Measurements from ENCODE around the gene IGSF5. TPM values are rescaled to one million over a fixed set of nuclear protein-coding genes. Genes with fewer than 3 reads are reported as not detected.

IGSF5 gene
- total RNA-seq, 6 experiments from 2014 or later, result not detected

DNA sequence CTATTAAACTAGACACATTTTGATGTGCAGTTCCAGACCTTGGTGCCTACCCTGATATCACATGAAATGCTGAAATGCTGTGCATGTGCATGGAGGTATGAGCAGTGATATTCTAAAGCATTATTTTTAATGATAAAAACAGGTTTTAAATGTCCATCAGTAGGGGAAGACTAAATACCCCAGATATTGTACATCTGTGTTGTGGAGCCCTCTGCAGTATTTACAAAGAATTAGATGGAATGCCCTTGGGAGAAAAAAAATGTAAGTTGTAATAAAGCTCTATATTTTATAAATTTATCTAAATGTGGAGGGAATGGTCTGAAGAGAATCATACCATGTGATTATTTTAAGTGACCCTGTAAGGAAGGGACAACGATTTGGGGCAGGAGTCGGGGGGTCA is 39.1 kb upstream of the IGSF5 start:
- 50% methylated on average over 2 of the region's 2 CpGs for WGBS (ENCODE audit: insufficient coverage, low coverage, low lambda C conversion rate, missing lambda C conversion rate)
- no peak for ATAC-seq

DNA sequence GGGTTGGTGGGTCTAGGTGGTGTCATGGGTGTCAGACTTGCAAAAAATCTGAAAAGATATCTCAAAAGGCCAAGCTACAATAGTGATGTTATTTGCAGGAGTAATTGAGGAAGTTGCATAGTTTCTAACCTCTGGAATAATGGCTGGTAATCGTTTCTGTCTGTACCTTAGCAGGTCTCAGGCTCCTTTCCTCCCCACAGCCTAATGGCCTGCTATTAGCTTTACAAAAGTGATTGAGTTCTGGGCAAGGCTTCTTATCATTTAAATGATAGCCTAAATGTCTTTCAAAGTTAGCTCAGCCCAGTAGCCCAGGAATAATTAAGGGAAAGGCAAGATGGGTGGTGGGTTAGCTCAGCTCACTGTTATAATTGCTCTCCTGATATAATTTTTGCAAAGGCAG is 37.7 kb upstream of the IGSF5 start:
- H3K27ac ChIP-seq, result no peak overlapping the region
- no peaks in the 10 kb centered on the region for H3K9me3 ChIP-seq
- H3K4me1 ChIP-seq, result no peaks in the 10 kb centered on the region
- no peaks in the 10 kb centered on the region for H3K27me3 ChIP-seq
- H3K36me3 ChIP-seq, result no peaks in the 10 kb centered on the region
- H3K4me3 ChIP-seq, result no peak overlapping the region
- TF ChIP-seq, protein P1, sequence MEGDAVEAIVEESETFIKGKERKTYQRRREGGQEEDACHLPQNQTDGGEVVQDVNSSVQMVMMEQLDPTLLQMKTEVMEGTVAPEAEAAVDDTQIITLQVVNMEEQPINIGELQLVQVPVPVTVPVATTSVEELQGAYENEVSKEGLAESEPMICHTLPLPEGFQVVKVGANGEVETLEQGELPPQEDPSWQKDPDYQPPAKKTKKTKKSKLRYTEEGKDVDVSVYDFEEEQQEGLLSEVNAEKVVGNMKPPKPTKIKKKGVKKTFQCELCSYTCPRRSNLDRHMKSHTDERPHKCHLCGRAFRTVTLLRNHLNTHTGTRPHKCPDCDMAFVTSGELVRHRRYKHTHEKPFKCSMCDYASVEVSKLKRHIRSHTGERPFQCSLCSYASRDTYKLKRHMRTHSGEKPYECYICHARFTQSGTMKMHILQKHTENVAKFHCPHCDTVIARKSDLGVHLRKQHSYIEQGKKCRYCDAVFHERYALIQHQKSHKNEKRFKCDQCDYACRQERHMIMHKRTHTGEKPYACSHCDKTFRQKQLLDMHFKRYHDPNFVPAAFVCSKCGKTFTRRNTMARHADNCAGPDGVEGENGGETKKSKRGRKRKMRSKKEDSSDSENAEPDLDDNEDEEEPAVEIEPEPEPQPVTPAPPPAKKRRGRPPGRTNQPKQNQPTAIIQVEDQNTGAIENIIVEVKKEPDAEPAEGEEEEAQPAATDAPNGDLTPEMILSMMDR (IDR thresholded peaks at IDR 0.05), result no peak
- no peak for TF ChIP-seq POLR2A (IDR thresholded peaks at IDR 0.05)
- 0% methylated on average over 1 of the region's 1 CpG for WGBS (ENCODE audit: insufficient coverage, low coverage, low lambda C conversion rate, missing lambda C conversion rate)
- intact Hi-C loops (cut with DNase I), result no loop called here
- ATAC-seq, result no peak
- no peak for DNase-seq

More for the DNA sequence above, 39.1 kb upstream of the IGSF5 start:
- H3K27ac ChIP-seq, result no peak overlapping the region
- no peak for TF ChIP-seq POLR2A (IDR thresholded peaks at IDR 0.05)
- TF ChIP-seq, protein P1 (IDR thresholded peaks at IDR 0.05), result no peak
- H3K9me3 ChIP-seq, result no peaks in the 10 kb centered on the region
- no peaks in the 10 kb centered on the region for H3K4me1 ChIP-seq
- DNase-seq, result no peak
- H3K4me3 ChIP-seq, result no peak overlapping the region
- intact Hi-C loops (cut with DNase I), result no loop called here
- no peaks in the 10 kb centered on the region for H3K36me3 ChIP-seq
- no peaks in the 10 kb centered on the region for H3K27me3 ChIP-seq

DNA sequence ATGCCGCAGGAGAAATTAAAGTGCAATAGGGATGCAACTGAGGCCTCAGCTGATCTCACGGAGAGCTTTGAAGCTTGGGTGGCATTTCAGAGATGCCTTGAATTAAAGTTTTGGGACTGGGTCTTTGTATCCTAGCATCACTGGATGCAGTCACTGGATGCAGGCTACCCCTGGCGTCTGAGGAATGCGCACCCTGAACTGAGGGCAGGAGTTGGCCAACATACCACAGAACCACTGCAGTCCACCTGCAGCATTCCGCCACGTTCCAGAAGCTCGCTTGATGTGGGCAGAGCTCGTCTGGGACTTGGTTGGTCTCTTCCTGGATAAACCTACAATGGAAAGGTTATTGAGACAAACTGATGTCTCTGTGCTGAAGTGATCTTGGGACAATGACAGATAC is 34.1 kb upstream of the IGSF5 start:
- 100% methylated on average over 2 of the region's 8 CpGs for WGBS (ENCODE audit: insufficient coverage, low coverage, low lambda C conversion rate, missing lambda C conversion rate)
- no peaks in the 10 kb centered on the region for H3K4me1 ChIP-seq
- H3K27ac ChIP-seq, result no peak overlapping the region
- H3K9me3 ChIP-seq, result no peaks in the 10 kb centered on the region
- no peaks in the 10 kb centered on the region for H3K36me3 ChIP-seq
- TF ChIP-seq POLR2A (IDR thresholded peaks at IDR 0.05), result no peak
- TF ChIP-seq, protein P1 (IDR thresholded peaks at IDR 0.05), result no peak
- no peak for ATAC-seq
- H3K4me3 ChIP-seq, result no peak overlapping the region
- intact Hi-C loops (cut with DNase I), result loop anchor here in 1 of 2 donors (5.0 kb wide), 1 partner anchor 194 kb away; no protein-coding TSS in a partner anchor
- no peak for DNase-seq
- no peaks in the 10 kb centered on the region for H3K27me3 ChIP-seq

DNA sequence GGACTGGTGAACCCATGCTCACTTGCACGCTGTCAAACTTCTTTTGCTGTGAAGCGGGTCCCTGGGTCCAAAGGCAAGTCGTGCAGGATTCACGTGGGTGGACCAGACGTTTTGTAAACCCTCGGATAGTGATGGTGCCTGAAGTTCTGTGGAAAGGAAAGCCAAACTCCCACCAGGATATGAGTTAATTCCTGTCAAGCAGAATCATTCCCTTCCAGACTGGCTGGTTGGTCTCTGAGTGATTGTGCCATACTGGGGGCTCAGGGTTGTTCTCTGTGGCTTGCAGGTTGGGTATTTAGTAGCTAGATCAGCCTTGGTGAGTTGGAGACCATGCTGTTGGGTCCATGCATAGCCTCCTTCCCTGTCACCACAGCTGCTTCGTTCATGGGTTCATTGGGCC is 32.7 kb upstream of the IGSF5 start:
- H3K9me3 ChIP-seq, result no peaks in the 10 kb centered on the region
- no peaks in the 10 kb centered on the region for H3K27me3 ChIP-seq
- H3K4me3 ChIP-seq, result no peak overlapping the region
- DNase-seq (no peak), ATAC-seq (no peak)
- no peaks in the 10 kb centered on the region for H3K36me3 ChIP-seq
- no CpG with 5 or more reads among the region's 7 CpGs for WGBS (ENCODE audit: insufficient coverage, low coverage, low lambda C conversion rate, missing lambda C conversion rate)
- H3K27ac ChIP-seq, result no peak overlapping the region
- H3K4me1 ChIP-seq, result no peaks in the 10 kb centered on the region
- TF ChIP-seq, protein P1 (IDR thresholded peaks at IDR 0.05), result no peak
- TF ChIP-seq POLR2A (IDR thresholded peaks at IDR 0.05), result no peak
- intact Hi-C loops (cut with DNase I), result loop anchor here in 1 of 2 donors (5.0 kb wide), 1 partner anchor 195 kb away; no protein-coding TSS in a partner anchor

DNA sequence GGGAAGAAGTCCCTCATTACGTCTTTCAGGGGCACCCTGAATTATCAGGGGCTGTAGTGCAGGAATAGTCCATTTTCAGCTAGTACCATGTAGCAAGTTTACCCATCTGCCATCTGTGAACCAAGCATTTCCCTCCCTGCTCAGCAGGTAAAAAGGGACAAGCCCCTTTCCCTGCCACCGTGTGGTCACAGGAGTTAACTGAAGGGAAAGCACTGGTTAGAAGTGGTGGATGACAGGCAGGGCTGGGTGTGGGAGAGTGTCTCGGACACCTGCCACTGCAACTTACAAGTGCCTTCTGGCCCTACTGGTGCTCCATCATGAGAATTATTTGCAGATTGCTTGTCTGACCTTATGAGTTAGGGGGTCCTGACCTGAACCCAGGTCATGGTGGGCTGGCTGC is 32.0 kb upstream of the IGSF5 start:
- H3K27ac ChIP-seq, result no peak overlapping the region
- DNase-seq, result no peak
- no peak for ATAC-seq
- H3K4me1 ChIP-seq, result no peaks in the 10 kb centered on the region
- WGBS (ENCODE audit: insufficient coverage, low coverage, low lambda C conversion rate, missing lambda C conversion rate), result 56% methylated on average over 2 of the region's 3 CpGs
- H3K9me3 ChIP-seq, result no peaks in the 10 kb centered on the region
- TF ChIP-seq, protein P1 (IDR thresholded peaks at IDR 0.05), result no peak
- TF ChIP-seq POLR2A (IDR thresholded peaks at IDR 0.05), result no peak
- H3K27me3 ChIP-seq, result no peaks in the 10 kb centered on the region
- H3K4me3 ChIP-seq, result no peak overlapping the region
- intact Hi-C loops (cut with DNase I), result loop anchor here in 1 of 2 donors (5.0 kb wide), 1 partner anchor 196 kb away; no protein-coding TSS in a partner anchor
- no peaks in the 10 kb centered on the region for H3K36me3 ChIP-seq
